WTC11 (cell line): ENCODE data around the gene ABHD17C.

ENCODE experiments used
- CBFB ChIP-seq: sonication (generic); formaldehyde crosslinking; IDR thresholded peaks from 2 replicates; pipeline ENCODE4 v1.8.1; 2022; ENCODE audit warnings: mild to moderate bottlenecking, low read depth, missing genetic modification reagents
- CTCF ChIP-seq: fragments of 200-600 bp; IDR thresholded peaks from 2 replicates; pipeline ENCODE4 v1.8.0; 2022; ENCODE audit warnings: antibody characterized with exemption
- ESRRA ChIP-seq: sonication (generic); formaldehyde crosslinking; IDR thresholded peaks from 2 replicates; pipeline ENCODE4 v1.8.1; 2022; ENCODE audit warnings: mild to moderate bottlenecking, missing genetic modification reagents, borderline replicate concordance
- MAX ChIP-seq: sonication (generic); formaldehyde crosslinking; IDR thresholded peaks from 2 replicates; pipeline ENCODE4 v1.8.0; 2022; ENCODE audit warnings: mild to moderate bottlenecking, missing genetic modification reagents

GRCh38 chr15:80777826-80778620 lies 82.9 kb downstream of the ABHD17C start:
- TF ChIP-seq MAX (CRISPR knock-in tag) (no peak), CBFB (CRISPR knock-in tag) (no peak), CTCF (no peak), ESRRA (no peak)
